H9 (cell line): ENCODE measurements around the gene TMC3. TPM values are rescaled to one million over a fixed set of nuclear protein-coding genes. Genes with fewer than 3 reads are reported as not detected.

ENCODE experiments used
- DNase-seq: peaks from one replicate; pipeline ENCODE4 v3.0.0-alpha.2; 2017
- H2AFZ ChIP-seq: one replicate; pipeline ENCODE4 v1.6.1; 2013; ENCODE audit warnings: mild to moderate bottlenecking, low read length, control low read depth, moderate library complexity
- H2AK5ac ChIP-seq: 2 replicates; pipeline ENCODE4 v1.6.1; 2013; ENCODE audit warnings: low read length, control low read depth, mixed read lengths; ENCODE audit not compliant: insufficient read length
- H2BK120ac ChIP-seq: one replicate; pipeline ENCODE4 v1.6.1; 2013; ENCODE audit warnings: low read depth, mild to moderate bottlenecking, low read length, control low read depth, inconsistent platforms; ENCODE audit not compliant: poor library complexity, severe bottlenecking
- H2BK12ac ChIP-seq: 2 replicates; pipeline ENCODE4 v1.6.1; 2013; ENCODE audit warnings: low read length, control low read depth, mixed read lengths, low read depth; ENCODE audit not compliant: insufficient read length
- H2BK15ac ChIP-seq: 2 replicates; pipeline ENCODE4 v1.6.1; 2013; ENCODE audit warnings: low read depth, low read length, control low read depth
- H2BK20ac ChIP-seq: one replicate; pipeline ENCODE4 v1.6.1; 2013; ENCODE audit warnings: low read depth, mild to moderate bottlenecking, low read length, control low read depth, inconsistent platforms; ENCODE audit not compliant: poor library complexity, severe bottlenecking
- H2BK5ac ChIP-seq: 2 replicates; pipeline ENCODE4 v1.6.1; 2013; ENCODE audit warnings: low read length, control low read depth, mixed read lengths; ENCODE audit not compliant: insufficient read length
- H3K14ac ChIP-seq: 2 replicates; pipeline ENCODE4 v1.6.1; 2013; ENCODE audit warnings: low read length, control low read depth; ENCODE audit not compliant: insufficient read depth
- H3K18ac ChIP-seq: 2 replicates; pipeline ENCODE4 v1.6.1; 2013; ENCODE audit warnings: low read depth, mild to moderate bottlenecking, mixed read lengths, low read length, control low read depth; ENCODE audit not compliant: insufficient read length
- H3K23ac ChIP-seq: 2 replicates; pipeline ENCODE4 v1.6.1; 2013; ENCODE audit warnings: low read length, control low read depth, mixed read lengths, low read depth; ENCODE audit not compliant: insufficient read length
- H3K23me2 ChIP-seq: 2 replicates; pipeline ENCODE4 v1.6.1; 2013; ENCODE audit warnings: low read depth, mild to moderate bottlenecking, mixed read lengths, low read length, control low read depth; ENCODE audit not compliant: insufficient read length, poor library complexity, severe bottlenecking
- H3K27ac ChIP-seq: 2 replicates; pipeline ENCODE4 v1.5.1; 2013; ENCODE audit warnings: low read length, control low read depth, mixed read lengths, low read depth; ENCODE audit not compliant: insufficient read length
- H3K27me3 ChIP-seq: 2 replicates; pipeline ENCODE4 v1.6.1; 2013; ENCODE audit warnings: low read length, control low read depth, inconsistent platforms; ENCODE audit not compliant: insufficient read depth
- H3K4ac ChIP-seq: 2 replicates; pipeline ENCODE4 v1.6.1; 2013; ENCODE audit warnings: low read depth, mild to moderate bottlenecking, control low read depth, inconsistent platforms, low read length, moderate library complexity
- H3K4me1 ChIP-seq: 2 replicates; pipeline ENCODE4 v1.6.1; 2013; ENCODE audit warnings: low read length, control low read depth, inconsistent platforms; ENCODE audit not compliant: insufficient read depth
- H3K4me2 ChIP-seq: 2 replicates; pipeline ENCODE4 v1.6.1; 2013; ENCODE audit warnings: low read length, control low read depth, mixed read lengths; ENCODE audit not compliant: insufficient read length, insufficient read depth
- H3K56ac ChIP-seq: 2 replicates; pipeline ENCODE4 v1.6.1; 2013; ENCODE audit warnings: low read depth, mild to moderate bottlenecking, mixed read lengths, low read length, control low read depth; ENCODE audit not compliant: insufficient read length
- H3K79me1 ChIP-seq: 2 replicates; pipeline ENCODE4 v1.6.1; 2013; ENCODE audit warnings: low read depth, mild to moderate bottlenecking, moderate library complexity, low read length, control low read depth, inconsistent platforms; ENCODE audit not compliant: insufficient read depth, poor library complexity, severe bottlenecking
- H3K79me2 ChIP-seq: 2 replicates; pipeline ENCODE4 v1.6.1; 2013; ENCODE audit warnings: low read length, control low read depth, inconsistent platforms; ENCODE audit not compliant: insufficient read depth
- H3K9ac ChIP-seq: 2 replicates; pipeline ENCODE4 v1.6.1; 2013; ENCODE audit warnings: low read length, control low read depth, mixed read lengths; ENCODE audit not compliant: insufficient read length; ENCODE audit errors: extremely low read depth
- H3K9me3 ChIP-seq: one replicate; pipeline ENCODE4 v1.6.1; 2013; ENCODE audit warnings: low read depth, low read length, inconsistent platforms; ENCODE audit not compliant: control insufficient read depth
- H3T11ph ChIP-seq: one replicate; pipeline ENCODE4 v1.6.1; 2013; ENCODE audit warnings: mild to moderate bottlenecking, low read length, control low read depth, inconsistent platforms
- H4K20me1 ChIP-seq: one replicate; pipeline ENCODE4 v1.6.1; 2013; ENCODE audit not compliant: control insufficient read depth, insufficient read length, insufficient read depth
- H4K5ac ChIP-seq: 2 replicates; pipeline ENCODE4 v1.6.1; 2013; ENCODE audit warnings: low read depth, mild to moderate bottlenecking, mixed read lengths, low read length, control low read depth; ENCODE audit not compliant: insufficient read length
- H4K8ac ChIP-seq: replicated peaks from 2 replicates; pipeline ENCODE4 v1.6.1; 2013; ENCODE audit warnings: low read length, control low read depth, mixed read lengths, low read depth; ENCODE audit not compliant: insufficient read length
- H4K91ac ChIP-seq: 2 replicates; pipeline ENCODE4 v1.6.1; 2013; ENCODE audit warnings: low read depth, mild to moderate bottlenecking, moderate library complexity, mixed read lengths, low read length, control low read depth; ENCODE audit not compliant: insufficient read length
- H3K27ac Mint-ChIP-seq, 3 experiments: 2 replicates in 2 of 3; 3 replicates in 1 of 3; pipeline ENCODE4 v1.8.0; 2020 to 2021; ENCODE audit warnings: mixed read lengths in 3 of 3, mild to moderate bottlenecking in 1 of 3, moderate library complexity in 1 of 3
- H3K27me3 Mint-ChIP-seq: 2 replicates; pipeline ENCODE4 v1.8.0; 2021; ENCODE audit warnings: low read depth, mild to moderate bottlenecking, moderate library complexity, mixed read lengths
- H3K36me3 Mint-ChIP-seq, 3 experiments: 2 replicates in 2 of 3; 3 replicates in 1 of 3; pipeline ENCODE4 v1.8.0; 2020 to 2021; ENCODE audit warnings: low read depth in 3 of 3, mixed read lengths in 3 of 3; ENCODE audit not compliant: insufficient read depth in 1 of 3
- H3K4me1 Mint-ChIP-seq, 2 experiments: 2 replicates each; pipeline ENCODE4 v1.8.0; 2020; ENCODE audit warnings: mixed read lengths in 2 of 2
- H3K4me3 Mint-ChIP-seq, 2 experiments: 2 replicates in 1 of 2; 3 replicates in 1 of 2; pipeline ENCODE4 v1.8.0; 2020 to 2021; ENCODE audit warnings: mild to moderate bottlenecking in 2 of 2, mixed read lengths in 2 of 2, moderate library complexity in 1 of 2
- H3K9me3 Mint-ChIP-seq, 2 experiments: 2 replicates in 1 of 2; 3 replicates in 1 of 2; pipeline ENCODE4 v1.8.0; 2020; ENCODE audit warnings: mild to moderate bottlenecking in 2 of 2, mixed read lengths in 2 of 2, moderate library complexity in 1 of 2
- WGBS: extraction: QIAGEN DNeasy Blood & Tissue Kit; methylation state at CpG from one replicate; pipeline ENCODE4 v1.1.7; 2013; ENCODE audit warnings: missing lambda C conversion rate, low lambda C conversion rate, mixed read lengths; ENCODE audit not compliant: insufficient read length; ENCODE audit errors: extremely low coverage; 5-methylcytosine and 5-hydroxymethylcytosine counted together
- total RNA-seq: library from RNA; stranded (reverse); gene quantifications from 2 replicates; pipeline ENCODE4 v1.2.1, GENCODE V29; 2021
- TF ChIP-seq, protein P1 (sequence below): fragments of 200-600 bp; sonication (generic); conservative IDR thresholded peaks from 3 replicates; pipeline ENCODE4 v1.8.0; 2021; ENCODE audit warnings: antibody characterized with exemption, mild to moderate bottlenecking

TMC3 gene
- total RNA-seq, 1 experiment from 2014 or later: not detected

DNA sequence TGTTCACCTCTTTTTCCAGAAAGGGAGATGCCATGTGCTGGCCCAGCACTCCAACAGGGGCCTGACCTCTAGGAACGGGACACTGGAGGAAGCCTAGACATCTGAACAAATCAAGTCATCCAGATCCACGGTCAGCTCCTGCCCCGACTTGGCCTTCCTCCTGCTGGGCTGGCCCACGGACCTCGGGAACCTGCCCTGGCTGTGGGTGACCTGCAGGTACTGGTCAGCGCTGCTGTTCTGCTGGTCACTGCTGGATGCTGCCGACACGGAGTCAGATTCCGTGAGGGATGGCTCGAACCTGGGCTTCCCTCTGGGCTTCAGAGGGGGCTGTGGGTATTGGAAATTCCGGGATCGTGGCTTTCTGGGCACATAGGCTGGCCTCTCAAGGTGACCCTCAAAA lies 41.7 kb downstream of the TMC3 start:
- TF ChIP-seq, protein P1, sequence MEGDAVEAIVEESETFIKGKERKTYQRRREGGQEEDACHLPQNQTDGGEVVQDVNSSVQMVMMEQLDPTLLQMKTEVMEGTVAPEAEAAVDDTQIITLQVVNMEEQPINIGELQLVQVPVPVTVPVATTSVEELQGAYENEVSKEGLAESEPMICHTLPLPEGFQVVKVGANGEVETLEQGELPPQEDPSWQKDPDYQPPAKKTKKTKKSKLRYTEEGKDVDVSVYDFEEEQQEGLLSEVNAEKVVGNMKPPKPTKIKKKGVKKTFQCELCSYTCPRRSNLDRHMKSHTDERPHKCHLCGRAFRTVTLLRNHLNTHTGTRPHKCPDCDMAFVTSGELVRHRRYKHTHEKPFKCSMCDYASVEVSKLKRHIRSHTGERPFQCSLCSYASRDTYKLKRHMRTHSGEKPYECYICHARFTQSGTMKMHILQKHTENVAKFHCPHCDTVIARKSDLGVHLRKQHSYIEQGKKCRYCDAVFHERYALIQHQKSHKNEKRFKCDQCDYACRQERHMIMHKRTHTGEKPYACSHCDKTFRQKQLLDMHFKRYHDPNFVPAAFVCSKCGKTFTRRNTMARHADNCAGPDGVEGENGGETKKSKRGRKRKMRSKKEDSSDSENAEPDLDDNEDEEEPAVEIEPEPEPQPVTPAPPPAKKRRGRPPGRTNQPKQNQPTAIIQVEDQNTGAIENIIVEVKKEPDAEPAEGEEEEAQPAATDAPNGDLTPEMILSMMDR: no peak
- Histone ChIP-seq H2BK20ac (no peak overlapping the region), H2BK5ac (no peak overlapping the region), H2BK15ac (no peak overlapping the region), H3K9ac (no peak overlapping the region), H3T11ph (no peak overlapping the region), H2AK5ac (no peak overlapping the region), H4K8ac (no peak overlapping the region), H2BK120ac (no peak overlapping the region), H3K4ac (no peak overlapping the region), H3K9me3 (no peaks in the 10 kb centered on the region), H3K56ac (no peak overlapping the region), H4K20me1 (no peaks in the 10 kb centered on the region), H3K27me3 (no peaks in the 10 kb centered on the region), H3K79me2 (no peaks in the 10 kb centered on the region), H3K27ac (no peak overlapping the region), H3K18ac (no peak overlapping the region), H3K14ac (no peak overlapping the region), H2BK12ac (no peak overlapping the region), H3K4me1 (no peaks in the 10 kb centered on the region), H2AFZ (no peak overlapping the region), H3K79me1 (no peaks in the 10 kb centered on the region), H4K5ac (no peak overlapping the region), H3K23me2 (no peaks in the 10 kb centered on the region), H4K91ac (no peak overlapping the region), H3K23ac (no peak overlapping the region), H3K4me2 (no peak overlapping the region)
- no CpG with 5 or more reads among the region's 12 CpGs for WGBS
- Mint-ChIP-seq H3K4me1 (0 out of 4 replicates have a peak, but pooled peaks cover 2 to 3% of the 10 kb centered on the region in 2 experiments), H3K4me3 (no peak overlapping the region), H3K9me3 (no peaks in the 10 kb centered on the region), H3K27me3 (no peaks in the 10 kb centered on the region), H3K36me3 (no peaks in the 10 kb centered on the region), H3K27ac (no peak overlapping the region)
- DNase-seq: peak; percentile 19
